Measurements from ENCODE around the gene EEF1A1.
"Not testable (repeated sequence)": the region's sequence is repeated elsewhere in the genome, so short reads cannot be mapped to it uniquely, and the experiment has no call there.

EEF1A1 gene

DNA sequence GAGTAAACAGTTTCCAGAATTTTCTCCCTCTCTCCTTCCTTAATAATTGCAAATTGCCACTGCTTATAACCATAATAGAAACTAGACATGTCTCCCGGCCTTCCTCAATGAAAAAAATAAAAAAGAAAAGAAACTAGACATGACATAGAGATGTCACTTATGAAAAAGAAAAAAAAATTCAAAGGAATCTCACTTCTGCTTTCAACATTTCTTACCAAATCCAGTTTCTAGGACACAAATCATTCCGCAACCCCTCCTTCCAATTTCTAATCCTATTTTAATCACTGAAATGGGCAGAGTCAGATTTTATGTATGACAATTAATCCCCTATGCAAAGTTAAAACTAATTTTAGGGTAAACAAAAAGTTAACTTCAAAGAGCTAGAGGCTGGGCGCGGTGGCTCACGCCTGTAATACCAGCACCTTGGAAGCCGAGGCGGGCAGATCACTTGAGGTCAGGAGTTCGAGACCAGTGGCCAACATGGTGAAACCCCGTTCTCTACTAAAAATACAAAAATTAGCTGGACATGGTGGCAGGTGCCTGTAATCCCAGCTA, 40.1 kb upstream of the EEF1A1 start:
- TF ChIP-seq, protein P1, sequence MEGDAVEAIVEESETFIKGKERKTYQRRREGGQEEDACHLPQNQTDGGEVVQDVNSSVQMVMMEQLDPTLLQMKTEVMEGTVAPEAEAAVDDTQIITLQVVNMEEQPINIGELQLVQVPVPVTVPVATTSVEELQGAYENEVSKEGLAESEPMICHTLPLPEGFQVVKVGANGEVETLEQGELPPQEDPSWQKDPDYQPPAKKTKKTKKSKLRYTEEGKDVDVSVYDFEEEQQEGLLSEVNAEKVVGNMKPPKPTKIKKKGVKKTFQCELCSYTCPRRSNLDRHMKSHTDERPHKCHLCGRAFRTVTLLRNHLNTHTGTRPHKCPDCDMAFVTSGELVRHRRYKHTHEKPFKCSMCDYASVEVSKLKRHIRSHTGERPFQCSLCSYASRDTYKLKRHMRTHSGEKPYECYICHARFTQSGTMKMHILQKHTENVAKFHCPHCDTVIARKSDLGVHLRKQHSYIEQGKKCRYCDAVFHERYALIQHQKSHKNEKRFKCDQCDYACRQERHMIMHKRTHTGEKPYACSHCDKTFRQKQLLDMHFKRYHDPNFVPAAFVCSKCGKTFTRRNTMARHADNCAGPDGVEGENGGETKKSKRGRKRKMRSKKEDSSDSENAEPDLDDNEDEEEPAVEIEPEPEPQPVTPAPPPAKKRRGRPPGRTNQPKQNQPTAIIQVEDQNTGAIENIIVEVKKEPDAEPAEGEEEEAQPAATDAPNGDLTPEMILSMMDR (IDR thresholded peaks at IDR 0.05; ENCODE audit: control insufficient read depth, extremely low read depth, insufficient read depth) = no peak
- no peak overlapping the region for H3K4me3 ChIP-seq (ENCODE audit: low read depth, low read length)

DNA sequence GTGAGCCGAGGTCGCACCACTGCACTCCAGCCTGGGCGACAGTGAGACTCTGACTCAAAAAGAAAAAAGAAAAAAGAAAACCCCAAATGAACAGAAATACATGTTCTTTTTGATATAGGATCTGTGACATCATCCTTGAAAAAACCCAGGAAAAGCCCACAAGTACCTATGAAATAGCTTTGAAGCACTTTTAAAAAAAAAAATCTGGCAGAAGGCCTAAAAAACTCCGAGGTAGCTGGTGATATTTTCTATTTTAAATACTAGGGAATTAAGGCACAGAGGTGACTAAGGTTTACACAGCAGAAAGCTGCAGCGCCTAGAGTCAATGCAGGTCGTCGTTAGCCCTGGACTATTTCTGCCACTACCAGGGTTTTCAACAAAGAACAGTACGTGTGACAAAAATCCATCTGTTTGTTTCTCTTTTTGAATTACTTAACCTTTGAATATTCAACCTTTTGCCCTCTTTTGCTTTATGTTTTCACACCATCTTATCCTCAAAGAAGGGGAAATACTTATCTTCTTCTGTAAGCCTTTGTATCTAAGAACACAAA, 39.4 kb upstream of the EEF1A1 start:
- no peak overlapping the region for H3K4me3 ChIP-seq (ENCODE audit: low read depth, low read length)

More for the DNA sequence above, 40.1 kb upstream of the EEF1A1 start:
- no peak for DNase-seq (ENCODE audit: low read depth)

DNA sequence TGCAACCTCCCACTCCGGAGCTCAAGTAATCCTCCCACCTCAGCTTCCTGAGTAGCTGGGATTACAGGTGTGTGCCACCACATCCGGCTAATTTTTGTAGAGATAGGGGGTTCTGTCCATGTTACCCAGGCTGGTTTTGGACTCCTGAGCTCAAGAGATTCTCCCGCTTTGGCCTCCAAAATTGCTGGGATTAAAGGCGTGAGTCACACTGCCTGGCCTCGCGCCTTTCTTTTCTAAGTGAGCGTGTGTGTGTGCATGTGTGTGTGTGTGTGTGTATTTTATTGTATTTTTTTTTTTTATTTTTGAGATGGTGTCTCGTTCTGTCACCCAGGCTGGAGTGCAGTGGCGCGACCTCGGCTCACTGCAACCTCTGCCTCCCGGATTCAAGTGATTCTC, 38.6 kb upstream of the EEF1A1 start:
- DNase-seq (ENCODE audit: low read depth); H3K4me3 ChIP-seq (ENCODE audit: low read depth, low read length): not testable (repeated sequence)

More for the DNA sequence above, 39.4 kb upstream of the EEF1A1 start:
- DNase-seq (ENCODE audit: low read depth) = no peak
- TF ChIP-seq, protein P1 (IDR thresholded peaks at IDR 0.05; ENCODE audit: control insufficient read depth, extremely low read depth, insufficient read depth) = no peak

DNA sequence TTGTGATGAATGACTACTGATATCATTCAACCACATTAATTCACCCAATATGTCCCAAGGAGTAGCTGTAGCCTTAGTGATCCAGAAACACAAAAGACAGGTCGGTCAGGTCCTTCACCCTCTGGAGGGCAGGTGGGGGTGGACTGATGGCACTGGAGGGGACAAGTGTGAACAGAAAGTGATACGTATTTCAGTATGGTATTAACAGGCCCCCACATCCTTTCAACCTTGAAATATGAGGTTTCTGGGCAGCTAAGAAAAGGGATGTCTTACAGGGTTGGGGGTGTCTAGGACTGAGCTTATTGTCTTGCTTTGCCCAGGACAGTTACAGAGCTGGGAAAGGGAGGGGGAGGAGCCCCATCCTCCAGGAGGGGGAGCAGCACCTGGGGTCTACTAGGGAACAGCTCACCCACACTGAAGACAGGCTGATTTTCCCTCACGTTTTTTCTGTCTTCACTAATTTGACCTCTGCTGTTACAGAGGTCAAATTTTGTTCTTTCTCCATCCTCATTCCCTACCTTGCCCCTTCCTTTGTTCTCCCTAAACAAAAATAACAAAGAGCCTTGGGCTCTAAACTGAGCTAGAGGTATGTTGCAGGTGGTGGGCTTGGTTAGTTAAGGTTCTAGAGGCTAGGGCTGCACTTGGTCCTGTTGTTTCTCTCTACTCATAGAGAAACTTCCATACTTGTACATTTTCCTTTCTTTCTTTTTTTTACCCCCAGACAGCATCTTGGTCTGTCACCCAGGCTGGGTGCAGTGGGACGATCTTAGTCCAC, 38.0 kb upstream of the EEF1A1 start:
- TF ChIP-seq, protein P1 (IDR thresholded peaks at IDR 0.05; ENCODE audit: control insufficient read depth, extremely low read depth, insufficient read depth) = no peak
- no peak for DNase-seq (ENCODE audit: low read depth)
- H3K4me3 ChIP-seq (ENCODE audit: low read depth, low read length) = no peak overlapping the region

DNA sequence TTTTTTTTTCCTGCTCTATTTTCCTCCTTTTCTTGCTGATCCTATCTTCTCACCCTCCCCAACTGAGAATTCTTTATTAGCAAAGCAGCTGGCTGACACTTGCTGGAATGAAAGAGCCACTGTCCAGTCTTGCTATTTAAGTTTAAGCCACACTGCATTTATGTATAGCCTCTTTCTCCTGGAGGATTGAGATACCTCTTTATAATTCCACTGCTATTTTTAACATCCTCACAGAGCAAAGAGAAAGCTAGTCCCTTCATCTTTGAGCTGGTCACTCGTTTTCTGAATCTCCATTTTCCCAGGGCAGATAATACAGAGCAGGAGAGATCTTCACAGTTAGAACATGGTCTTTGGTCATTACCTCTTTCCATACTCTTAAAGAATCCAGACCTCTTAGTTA, 36.0 kb upstream of the EEF1A1 start:
- no peak overlapping the region for H3K4me3 ChIP-seq (ENCODE audit: low read depth, low read length)
- no peak for DNase-seq (ENCODE audit: low read depth)
- TF ChIP-seq, protein P1 (IDR thresholded peaks at IDR 0.05; ENCODE audit: control insufficient read depth, extremely low read depth, insufficient read depth) = no peak

DNA sequence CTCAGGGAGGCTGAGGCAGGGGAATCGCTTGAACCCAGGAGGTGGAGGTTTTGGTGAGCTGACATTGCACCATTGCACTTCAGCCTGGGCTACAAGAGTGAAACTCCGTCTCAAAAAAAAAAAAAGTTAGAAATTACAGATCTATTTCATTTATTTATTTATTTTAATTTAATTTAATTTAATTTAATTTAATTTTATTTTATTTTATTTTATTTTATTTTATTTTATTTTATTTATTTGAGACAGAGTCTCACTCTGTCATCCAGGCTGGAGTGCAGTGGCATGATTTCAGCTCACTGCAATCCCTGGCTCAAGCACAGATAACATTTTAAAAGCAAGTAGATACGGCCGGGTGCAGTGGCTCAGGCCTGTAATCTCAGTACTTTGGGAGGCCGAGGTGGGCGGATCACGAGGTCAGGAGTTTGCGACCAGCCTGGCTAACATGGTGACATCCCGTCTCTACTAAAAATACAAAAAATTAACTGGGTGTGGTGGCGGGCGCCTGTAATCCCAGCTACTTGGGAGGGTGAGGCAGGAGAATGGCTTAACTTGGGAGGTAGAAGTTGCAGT, 34.6 kb upstream of the EEF1A1 start:
- H3K4me3 ChIP-seq (ENCODE audit: low read depth, low read length); DNase-seq (ENCODE audit: low read depth): not testable (repeated sequence)

DNA sequence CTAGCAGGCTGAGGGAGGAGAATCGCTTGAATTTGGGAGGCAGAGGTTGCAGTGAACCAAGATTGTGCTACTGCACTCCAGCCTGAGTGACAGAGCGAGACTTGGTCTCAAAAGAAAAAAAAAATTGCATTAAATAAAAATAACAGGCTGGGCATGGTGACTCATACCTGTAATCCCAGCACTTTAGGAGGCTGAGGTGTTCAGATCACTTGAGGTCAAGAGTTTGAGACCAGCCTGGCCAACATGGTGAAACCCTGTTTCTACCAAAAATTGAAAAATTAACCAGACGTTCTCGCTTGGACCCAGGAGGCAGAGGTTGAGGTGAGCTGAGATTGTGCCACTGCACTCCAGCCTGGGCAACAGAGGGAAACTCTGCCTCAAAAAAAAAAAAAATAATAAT, 30.3 kb upstream of the EEF1A1 start:
- H3K4me3 ChIP-seq (ENCODE audit: low read depth, low read length); DNase-seq (ENCODE audit: low read depth): not testable (repeated sequence)

DNA sequence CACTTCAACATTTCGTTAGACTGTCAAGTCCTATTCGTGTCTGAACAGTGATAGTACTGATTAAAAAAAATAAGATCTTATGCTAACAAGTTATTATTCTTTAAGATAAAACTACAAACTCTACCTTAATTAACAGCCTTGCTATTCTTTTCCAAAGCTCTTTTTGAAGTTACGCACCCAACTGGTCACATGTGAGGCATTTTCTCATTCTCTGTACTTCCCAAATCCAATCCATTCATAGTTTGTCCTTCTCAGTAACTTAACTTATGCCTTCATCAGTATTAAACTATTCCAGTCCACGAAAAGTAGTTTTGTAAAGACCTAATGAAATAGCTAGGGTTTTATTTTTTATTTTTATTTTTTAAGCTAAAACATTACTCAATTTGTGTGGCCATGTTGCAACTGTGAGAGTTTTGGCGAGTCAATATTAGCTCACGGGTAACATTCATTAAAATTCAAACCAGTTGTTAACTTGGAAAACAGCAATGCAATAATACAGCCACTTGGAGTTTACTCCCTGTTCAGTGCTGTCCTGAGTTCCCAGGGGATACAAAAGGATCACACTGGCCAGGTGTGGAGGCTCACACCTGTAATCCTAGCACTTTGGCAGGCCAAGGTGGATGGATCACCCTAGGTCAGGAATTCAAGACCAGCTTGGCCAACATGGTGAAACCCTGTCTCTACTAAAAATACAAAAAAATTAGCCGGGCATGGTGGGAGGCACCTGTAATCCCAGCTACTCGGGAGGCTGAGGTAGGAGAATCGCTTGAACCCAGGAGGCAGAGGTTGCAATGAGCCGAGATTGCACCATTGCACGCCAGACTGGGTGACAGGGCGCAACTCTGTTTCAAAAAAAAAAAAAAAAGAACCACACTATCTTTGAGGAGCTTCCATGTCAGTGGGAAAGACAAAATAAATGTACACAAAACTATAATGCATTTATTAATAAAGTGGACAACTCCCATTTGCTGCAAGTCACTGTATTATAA, 27.9 kb upstream of the EEF1A1 start:
- DNase-seq (ENCODE audit: low read depth) = no peak
- no peak overlapping the region for H3K4me3 ChIP-seq (ENCODE audit: low read depth, low read length)
- TF ChIP-seq, protein P1 (IDR thresholded peaks at IDR 0.05; ENCODE audit: control insufficient read depth, extremely low read depth, insufficient read depth) = no peak

Data from LNCaP clone FGC (cell line).